Measurements from ENCODE around the gene NCOA1. TPM values are rescaled to one million over a fixed set of nuclear protein-coding genes. Genes with fewer than 3 reads are reported as not detected.
"Not testable (repeated sequence)": the region's sequence is repeated elsewhere in the genome, so short reads cannot be mapped to it uniquely, and the experiment has no call there.

NCOA1 gene
- total RNA-seq, 4 donors from 2014 or later, result 42.3 to 66.9 (median 47.4) TPM

GRCh38 chr2:24592441-24593100 is 101.5 kb downstream of the NCOA1 start:
- Histone ChIP-seq H3K27me3 (no peaks in the 10 kb centered on the region), H3K4me3 (no peak overlapping the region), H3K4me1 (peaks cover 0 to 19% (median 0%) of the 10 kb centered on the region in 3 donors), H3K27ac (no peak overlapping the region), H3K9me3 (no peaks in the 10 kb centered on the region), H3K36me3 (peaks cover 0 to 15% of the 10 kb centered on the region in 2 donors)
- 86 to 93% methylated on average over 2 to 3 of the region's 3 CpGs for WGBS, 2 donors (ENCODE audit: low coverage in 1 of 2)
- TF ChIP-seq POLR2AphosphoS5 (IDR thresholded peaks at IDR 0.05) (no peak), POLR2A (IDR thresholded peaks at IDR 0.05) (no peak), EP300 (IDR thresholded peaks at IDR 0.05) (no peak)
- TF ChIP-seq, protein P1, sequence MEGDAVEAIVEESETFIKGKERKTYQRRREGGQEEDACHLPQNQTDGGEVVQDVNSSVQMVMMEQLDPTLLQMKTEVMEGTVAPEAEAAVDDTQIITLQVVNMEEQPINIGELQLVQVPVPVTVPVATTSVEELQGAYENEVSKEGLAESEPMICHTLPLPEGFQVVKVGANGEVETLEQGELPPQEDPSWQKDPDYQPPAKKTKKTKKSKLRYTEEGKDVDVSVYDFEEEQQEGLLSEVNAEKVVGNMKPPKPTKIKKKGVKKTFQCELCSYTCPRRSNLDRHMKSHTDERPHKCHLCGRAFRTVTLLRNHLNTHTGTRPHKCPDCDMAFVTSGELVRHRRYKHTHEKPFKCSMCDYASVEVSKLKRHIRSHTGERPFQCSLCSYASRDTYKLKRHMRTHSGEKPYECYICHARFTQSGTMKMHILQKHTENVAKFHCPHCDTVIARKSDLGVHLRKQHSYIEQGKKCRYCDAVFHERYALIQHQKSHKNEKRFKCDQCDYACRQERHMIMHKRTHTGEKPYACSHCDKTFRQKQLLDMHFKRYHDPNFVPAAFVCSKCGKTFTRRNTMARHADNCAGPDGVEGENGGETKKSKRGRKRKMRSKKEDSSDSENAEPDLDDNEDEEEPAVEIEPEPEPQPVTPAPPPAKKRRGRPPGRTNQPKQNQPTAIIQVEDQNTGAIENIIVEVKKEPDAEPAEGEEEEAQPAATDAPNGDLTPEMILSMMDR (IDR thresholded peaks at IDR 0.05), result no peak
- no peak for ATAC-seq

- Histone ChIP-seq H3K4me3 (no peak overlapping the region), H3K4me1 (peaks cover 0 to 19% (median 0%) of the 10 kb centered on the region in 3 donors), H3K9me3 (no peaks in the 10 kb centered on the region), H3K27me3 (no peaks in the 10 kb centered on the region), H3K27ac (no peak overlapping the region), H3K36me3 (peaks cover 0 to under 1% of the 10 kb centered on the region in 2 donors)
- no peak for ATAC-seq
- TF ChIP-seq POLR2A (IDR thresholded peaks at IDR 0.05) (no peak), POLR2AphosphoS5 (IDR thresholded peaks at IDR 0.05) (no peak), EP300 (IDR thresholded peaks at IDR 0.05) (no peak)
- TF ChIP-seq, protein P1 (IDR thresholded peaks at IDR 0.05), result no peak
- 74 to 85% methylated on average over 2 of the region's 2 CpGs for WGBS, 2 donors (ENCODE audit: low coverage in 1 of 2)
Measured at GRCh38 chr2:24594283-24594682, 103.2 kb downstream of the NCOA1 start.

- WGBS, 2 donors (ENCODE audit: low coverage in 1 of 2), result 100% methylated on average over 1 to 2 of the region's 2 CpGs
- TF ChIP-seq POLR2A (IDR thresholded peaks at IDR 0.05), result no peak
- TF ChIP-seq EP300 (IDR thresholded peaks at IDR 0.05), result no peak
- TF ChIP-seq, protein P1 (IDR thresholded peaks at IDR 0.05), result no peak
- no peak for TF ChIP-seq POLR2AphosphoS5 (IDR thresholded peaks at IDR 0.05)
- peaks cover 0 to 19% (median 0%) of the 10 kb centered on the region in 3 donors for H3K4me1 ChIP-seq
- H3K36me3 ChIP-seq, result no peaks in the 10 kb centered on the region
- no peak for ATAC-seq
- H3K27ac ChIP-seq, result no peak overlapping the region
- H3K27me3 ChIP-seq, result no peaks in the 10 kb centered on the region
- no peak overlapping the region for H3K4me3 ChIP-seq
- H3K9me3 ChIP-seq, result no peaks in the 10 kb centered on the region
Measured at GRCh38 chr2:24597181-24597870, 106.3 kb downstream of the NCOA1 start.

DNA sequence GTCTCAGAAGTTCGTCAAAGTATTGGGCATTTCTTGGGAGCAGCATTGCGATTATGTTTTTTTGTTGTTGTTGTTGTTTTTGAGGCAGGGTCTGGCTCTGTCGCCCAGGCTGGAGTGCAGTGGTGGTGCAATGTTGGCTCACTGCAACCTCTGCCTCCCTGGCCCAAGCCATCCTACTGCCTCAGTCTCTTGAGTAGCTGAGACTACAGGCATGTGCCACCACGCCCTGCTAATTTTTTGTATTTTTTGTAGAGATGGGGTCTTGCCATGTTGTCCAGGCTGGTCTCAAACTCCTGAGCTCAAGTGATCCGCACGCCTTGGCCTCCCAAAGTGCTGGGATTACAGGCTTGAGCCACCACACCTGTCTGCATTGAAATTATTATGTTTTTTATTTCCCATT is 109.1 kb downstream of the NCOA1 start:
- H3K4me3 ChIP-seq, H3K27me3 ChIP-seq, H3K9me3 ChIP-seq, H3K27ac ChIP-seq, ATAC-seq, H3K4me1 ChIP-seq: not testable (repeated sequence)
- WGBS, 2 donors (ENCODE audit: low coverage in 1 of 2), result 94 to 100% methylated on average over 2 to 5 of the region's 6 CpGs
- H3K36me3 ChIP-seq, result peaks cover 0 to 10% of the 10 kb centered on the region in 2 donors

DNA sequence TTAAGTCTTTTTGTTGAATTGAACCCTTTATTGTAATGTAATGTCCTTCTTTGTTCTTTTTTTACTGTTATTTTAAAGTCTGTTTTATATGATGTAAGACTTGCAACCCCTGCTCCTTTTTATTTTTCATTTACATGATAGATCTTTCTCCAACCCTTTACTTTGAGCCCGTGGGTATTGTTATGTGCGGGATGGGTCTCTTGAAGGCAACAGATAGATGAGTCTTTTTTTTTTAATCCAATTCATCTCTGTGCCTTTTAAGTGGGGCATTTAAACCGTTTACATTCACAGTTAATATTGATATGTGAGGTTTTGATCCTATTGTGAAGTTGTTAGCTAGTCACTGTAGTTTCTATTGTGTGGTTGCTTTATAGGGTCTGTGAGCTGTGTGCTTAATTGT is 120.6 kb downstream of the NCOA1 start:
- ATAC-seq, result no peak

More for the DNA sequence above, 120.6 kb downstream of the NCOA1 start:
- Histone ChIP-seq H3K9me3 (peaks cover 0 to 21% (median 0%) of the 10 kb centered on the region in 3 donors), H3K4me1 (peaks cover 0 to 10% (median 0%) of the 10 kb centered on the region in 3 donors), H3K27me3 (no peaks in the 10 kb centered on the region), H3K4me3 (no peak overlapping the region), H3K27ac (no peak overlapping the region), H3K36me3 (no peaks in the 10 kb centered on the region)
- WGBS, 2 donors (ENCODE audit: low coverage in 1 of 2), result 70 to 97% methylated on average over 2 to 3 of the region's 3 CpGs
- no peak for TF ChIP-seq EP300 (IDR thresholded peaks at IDR 0.05)
- no peak for TF ChIP-seq POLR2AphosphoS5 (IDR thresholded peaks at IDR 0.05)

All from gastroesophageal sphincter (tissue), 4 donors.